HEK293 (cell line): ENCODE measurements around the gene DENND10.

Source experiments
- CTCF ChIA-PET: fragments of 350-600 bp; formaldehyde crosslinking; extraction: SDS; loops from one replicate; lab custom pipeline; 2021; ENCODE audit warnings: antibody characterized with exemption; lab: Yijun Ruan, JAX
- POLR2A ChIA-PET: fragments of 300-600 bp; formaldehyde crosslinking; extraction: SDS; loops from one replicate; lab custom pipeline; 2020; ENCODE audit warnings: antibody characterized with exemption, inconsistent platforms; lab: Yijun Ruan, JAX
- H3K27ac ChIP-seq: fragments of 200-500 bp; sonication (Bioruptor generic); 2 replicates; pipeline ENCODE4 v1.5.1; 2014; ENCODE audit warnings: low read depth, low read length, control low read depth, inconsistent platforms; ENCODE audit errors: extremely low read depth
- H3K36me3 ChIP-seq, 2 experiments: fragments of 200-500 bp in 1 of 2; sonication (Bioruptor generic) in 1 of 2; 1 replicate in 1 of 2; 2 replicates in 1 of 2; pipeline ENCODE4 v1.5.1; 2014 to 2017; ENCODE audit warnings: inconsistent platforms in 2 of 2, low read length in 2 of 2; ENCODE audit not compliant: control insufficient read depth in 2 of 2, insufficient read depth in 1 of 2
- H3K4me1 ChIP-seq: fragments of 200-500 bp; sonication (Bioruptor generic); 2 replicates; pipeline ENCODE4 v1.5.1; 2014; ENCODE audit warnings: mild to moderate bottlenecking, low read length, inconsistent platforms; ENCODE audit not compliant: control insufficient read depth, insufficient read depth
- H3K4me3 ChIP-seq: 2 replicates; pipeline ENCODE4 v1.5.1; 2011; ENCODE audit warnings: low read depth, mild to moderate bottlenecking, control low read depth, low read length, moderate library complexity
- H3K9me3 ChIP-seq: fragments of 200-500 bp; sonication (Bioruptor generic); 2 replicates; pipeline ENCODE4 v1.5.1; 2014; ENCODE audit warnings: low read depth, low read length, inconsistent platforms; ENCODE audit not compliant: control insufficient read depth, insufficient read depth
- EGR2 ChIP-seq: fragments of 450-650 bp; formaldehyde crosslinking; IDR thresholded peaks from 2 replicates; pipeline ENCODE4 v1.5.1; 2016; ENCODE audit warnings: low read depth, missing biosample characterization, missing genetic modification characterization
- OSR2 ChIP-seq: fragments of 450-650 bp; formaldehyde crosslinking; IDR thresholded peaks from 2 replicates; pipeline ENCODE4 v1.5.1; 2016; ENCODE audit warnings: missing biosample characterization, missing genetic modification characterization
- SCRT2 ChIP-seq: fragments of 450-650 bp; formaldehyde crosslinking; IDR thresholded peaks from 2 replicates; pipeline ENCODE4 v1.5.1; 2016; ENCODE audit warnings: missing biosample characterization, missing genetic modification characterization
- ZBTB17 ChIP-seq: fragments of 450-650 bp; formaldehyde crosslinking; IDR thresholded peaks from 2 replicates; pipeline ENCODE4 v1.5.1; 2016; ENCODE audit warnings: missing biosample characterization, missing genetic modification characterization
- ZEB2 ChIP-seq: fragments of 450-650 bp; formaldehyde crosslinking; IDR thresholded peaks from 2 replicates; pipeline ENCODE4 v1.5.1; 2016; ENCODE audit warnings: missing biosample characterization, missing genetic modification characterization
- ZFHX2 ChIP-seq: fragments of 450-650 bp; formaldehyde crosslinking; conservative IDR thresholded peaks from 2 replicates; pipeline ENCODE4 v1.5.1; 2016; ENCODE audit warnings: missing biosample characterization, missing genetic modification characterization
- ZFP37 ChIP-seq: fragments of 450-650 bp; formaldehyde crosslinking; IDR thresholded peaks from 2 replicates; pipeline ENCODE4 v1.5.1; 2016; ENCODE audit warnings: missing biosample characterization, missing genetic modification characterization
- ZNF239 ChIP-seq: fragments of 450-650 bp; formaldehyde crosslinking; IDR thresholded peaks from 2 replicates; pipeline ENCODE4 v1.5.1; 2016; ENCODE audit warnings: missing biosample characterization, missing genetic modification characterization
- ZNF366 ChIP-seq: fragments of 450-650 bp; formaldehyde crosslinking; conservative IDR thresholded peaks from 2 replicates; pipeline ENCODE4 v1.5.1; 2016; ENCODE audit warnings: missing biosample characterization, missing genetic modification characterization
- ZNF585B ChIP-seq: fragments of 450-650 bp; formaldehyde crosslinking; IDR thresholded peaks from 2 replicates; pipeline ENCODE4 v1.5.1; 2016; ENCODE audit warnings: missing biosample characterization, missing genetic modification characterization
- ZNF600 ChIP-seq: fragments of 450-650 bp; formaldehyde crosslinking; IDR thresholded peaks from 2 replicates; pipeline ENCODE4 v1.5.1; 2016; ENCODE audit warnings: missing biosample characterization, missing genetic modification characterization
- ZNF629 ChIP-seq: fragments of 450-650 bp; formaldehyde crosslinking; IDR thresholded peaks from 2 replicates; pipeline ENCODE4 v1.5.1; 2017; ENCODE audit warnings: missing biosample characterization, missing genetic modification characterization
- ZSCAN30 ChIP-seq: fragments of 450-650 bp; IDR thresholded peaks from 2 replicates; pipeline ENCODE4 v1.5.1; 2018; ENCODE audit warnings: missing biosample characterization, mild to moderate bottlenecking, missing genetic modification characterization, moderate library complexity
- TF ChIP-seq, protein P1 (sequence below): fragments of 450-650 bp; formaldehyde crosslinking; IDR thresholded peaks from 2 replicates; pipeline ENCODE4 v1.5.1; 2016; ENCODE audit warnings: missing biosample characterization, missing genetic modification characterization
- TF ChIP-seq, protein P2 (sequence below): IDR thresholded peaks from 2 replicates; pipeline ENCODE4 v1.6.1; 2011; ENCODE audit warnings: mild to moderate bottlenecking, low read depth, low read length, borderline replicate concordance
- TF ChIP-seq, protein P3 (sequence below): fragments of 450-650 bp; formaldehyde crosslinking; conservative IDR thresholded peaks from 2 replicates; pipeline ENCODE4 v1.5.1; 2016; ENCODE audit warnings: low read depth, missing biosample characterization, missing genetic modification characterization

DENND10 gene

DNA sequence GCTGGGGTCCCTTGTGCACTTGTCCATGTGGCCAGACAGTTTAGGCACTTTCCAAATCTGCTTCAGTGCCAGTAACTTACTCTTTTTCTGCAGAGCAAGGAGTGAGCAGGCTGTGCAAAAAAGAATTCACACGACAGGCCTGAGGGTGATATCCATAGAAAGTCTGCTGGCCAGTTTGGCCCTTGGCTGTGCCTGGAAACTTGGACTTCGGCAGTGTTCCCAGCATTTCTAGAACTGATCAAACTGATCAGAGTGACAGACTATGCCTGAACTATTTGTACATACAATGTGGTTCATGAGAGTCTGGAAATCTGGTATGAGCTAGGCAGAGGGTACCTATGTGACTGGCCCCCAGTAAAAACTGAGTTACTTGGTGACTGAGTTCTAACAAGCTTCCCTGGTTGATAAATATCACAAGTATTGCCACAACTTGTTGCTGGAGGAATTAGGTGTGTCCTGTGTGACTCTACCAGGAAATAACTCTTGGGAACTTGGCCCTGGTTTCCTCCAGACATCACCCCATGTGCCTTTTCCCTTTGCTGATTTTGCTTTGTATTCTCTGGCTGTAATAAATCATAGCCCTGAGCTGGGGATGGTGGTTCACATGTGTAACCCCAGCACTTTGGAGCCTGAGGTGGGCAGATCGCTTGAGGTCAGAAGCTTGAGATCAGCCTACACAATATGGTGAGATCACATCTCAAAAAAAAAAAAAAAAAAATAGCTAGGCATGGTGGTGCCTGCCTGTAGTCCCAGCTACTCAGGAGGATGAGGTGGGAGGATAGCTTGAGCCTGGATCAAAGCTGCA is 3.3 kb upstream of the DENND10 start:
- Histone ChIP-seq H3K27ac (no peak overlapping the region), H3K4me3 (no peak overlapping the region), H3K4me1 (peaks cover 6% of the 10 kb centered on the region), H3K36me3 (peaks cover 2 to 6% of the 10 kb centered on the region in 2 experiments; a peak in 2 of 3 replicates), H3K9me3 (no peaks in the 10 kb centered on the region)
- TF ChIP-seq SCRT2 (tag by site-specific recombination) (peak; percentile 77), ZNF629 (tag by site-specific recombination) (peak; percentile 35; the same call in 1 of the 2 replicates), ZBTB17 (tag by site-specific recombination) (peak; percentile 13), ZSCAN30 (tag by site-specific recombination) (no peak), ZNF239 (no peak), ZFP37 (peak; percentile 99), ZFHX2 (tag by site-specific recombination) (peak; percentile 85), EGR2 (tag by site-specific recombination) (peak; percentile 85)
- TF ChIP-seq, protein P1, sequence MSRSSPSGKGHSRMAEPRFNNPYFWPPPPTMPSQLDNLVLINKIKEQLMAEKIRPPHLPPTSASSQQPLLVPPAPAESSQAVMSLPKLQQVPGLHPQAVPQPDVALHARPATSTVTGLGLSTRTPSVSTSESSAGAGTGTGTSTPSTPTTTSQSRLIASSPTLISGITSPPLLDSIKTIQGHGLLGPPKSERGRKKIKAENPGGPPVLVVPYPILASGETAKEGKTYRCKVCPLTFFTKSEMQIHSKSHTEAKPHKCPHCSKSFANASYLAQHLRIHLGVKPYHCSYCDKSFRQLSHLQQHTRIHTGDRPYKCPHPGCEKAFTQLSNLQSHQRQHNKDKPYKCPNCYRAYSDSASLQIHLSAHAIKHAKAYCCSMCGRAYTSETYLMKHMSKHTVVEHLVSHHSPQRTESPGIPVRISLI (tag by site-specific recombination): peak; percentile 77; the same call in 1 of the 2 replicates
- TF ChIP-seq, protein P2, sequence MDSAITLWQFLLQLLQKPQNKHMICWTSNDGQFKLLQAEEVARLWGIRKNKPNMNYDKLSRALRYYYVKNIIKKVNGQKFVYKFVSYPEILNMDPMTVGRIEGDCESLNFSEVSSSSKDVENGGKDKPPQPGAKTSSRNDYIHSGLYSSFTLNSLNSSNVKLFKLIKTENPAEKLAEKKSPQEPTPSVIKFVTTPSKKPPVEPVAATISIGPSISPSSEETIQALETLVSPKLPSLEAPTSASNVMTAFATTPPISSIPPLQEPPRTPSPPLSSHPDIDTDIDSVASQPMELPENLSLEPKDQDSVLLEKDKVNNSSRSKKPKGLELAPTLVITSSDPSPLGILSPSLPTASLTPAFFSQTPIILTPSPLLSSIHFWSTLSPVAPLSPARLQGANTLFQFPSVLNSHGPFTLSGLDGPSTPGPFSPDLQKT: no peak
- POLR2A ChIA-PET: interaction anchor here (0.8 kb wide), 1 partner anchor 19 kb away, joined by 5 read pairs; no protein-coding TSS in a partner anchor
- CTCF ChIA-PET: interaction anchor here (0.6 to 0.8 kb wide), 3 partner anchors 16 to 501 kb away, joined by 3 to 4 read pairs (median 3); no protein-coding TSS in a partner anchor

DNA sequence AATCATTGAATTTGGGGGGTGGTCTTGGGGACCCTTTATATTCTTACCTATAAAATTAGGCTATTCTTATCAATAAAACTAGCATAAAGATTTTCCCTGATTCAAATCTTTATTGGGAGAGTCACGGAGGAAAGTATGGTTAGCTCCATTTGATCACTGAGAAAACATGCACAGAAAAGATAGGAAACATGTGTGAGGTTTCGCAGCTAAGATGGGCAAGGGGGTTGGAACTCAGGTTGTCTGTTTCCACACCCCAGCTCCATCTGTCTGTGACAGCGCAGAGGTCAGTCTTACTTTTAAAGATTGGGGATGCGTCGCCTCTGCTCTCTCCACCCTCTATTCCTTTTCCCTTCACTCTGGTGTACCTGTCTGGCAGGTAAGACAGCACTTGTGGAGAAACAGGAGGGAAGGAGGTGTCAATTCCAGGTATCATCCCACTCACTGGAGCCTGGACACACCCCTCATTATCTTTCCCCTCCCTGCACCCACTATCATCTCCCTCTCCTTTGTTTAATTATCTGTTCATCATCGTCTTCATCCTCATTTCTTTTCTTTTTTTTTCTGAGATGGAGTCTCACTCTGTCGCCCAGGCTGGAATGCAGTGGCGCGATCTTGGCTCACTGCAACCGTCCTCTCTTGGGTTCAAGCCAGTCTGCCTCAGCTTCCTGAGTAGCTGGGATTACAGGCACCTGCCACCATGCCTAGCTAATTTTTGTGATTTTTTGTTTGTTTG is 2.4 kb upstream of the DENND10 start:
- Histone ChIP-seq H3K9me3 (no peaks in the 10 kb centered on the region), H3K4me3 (no peak overlapping the region), H3K27ac (no peak overlapping the region), H3K4me1 (peaks cover 6% of the 10 kb centered on the region)
- POLR2A ChIA-PET: interaction anchor here (0.8 kb wide), 1 partner anchor 20 kb away, joined by 5 read pairs; no protein-coding TSS in a partner anchor
- CTCF ChIA-PET: interaction anchor here (0.6 to 0.8 kb wide), 4 partner anchors 17 to 501 kb away, joined by 3 to 4 read pairs (median 4); no protein-coding TSS in a partner anchor
- TF ChIP-seq, protein P3, sequence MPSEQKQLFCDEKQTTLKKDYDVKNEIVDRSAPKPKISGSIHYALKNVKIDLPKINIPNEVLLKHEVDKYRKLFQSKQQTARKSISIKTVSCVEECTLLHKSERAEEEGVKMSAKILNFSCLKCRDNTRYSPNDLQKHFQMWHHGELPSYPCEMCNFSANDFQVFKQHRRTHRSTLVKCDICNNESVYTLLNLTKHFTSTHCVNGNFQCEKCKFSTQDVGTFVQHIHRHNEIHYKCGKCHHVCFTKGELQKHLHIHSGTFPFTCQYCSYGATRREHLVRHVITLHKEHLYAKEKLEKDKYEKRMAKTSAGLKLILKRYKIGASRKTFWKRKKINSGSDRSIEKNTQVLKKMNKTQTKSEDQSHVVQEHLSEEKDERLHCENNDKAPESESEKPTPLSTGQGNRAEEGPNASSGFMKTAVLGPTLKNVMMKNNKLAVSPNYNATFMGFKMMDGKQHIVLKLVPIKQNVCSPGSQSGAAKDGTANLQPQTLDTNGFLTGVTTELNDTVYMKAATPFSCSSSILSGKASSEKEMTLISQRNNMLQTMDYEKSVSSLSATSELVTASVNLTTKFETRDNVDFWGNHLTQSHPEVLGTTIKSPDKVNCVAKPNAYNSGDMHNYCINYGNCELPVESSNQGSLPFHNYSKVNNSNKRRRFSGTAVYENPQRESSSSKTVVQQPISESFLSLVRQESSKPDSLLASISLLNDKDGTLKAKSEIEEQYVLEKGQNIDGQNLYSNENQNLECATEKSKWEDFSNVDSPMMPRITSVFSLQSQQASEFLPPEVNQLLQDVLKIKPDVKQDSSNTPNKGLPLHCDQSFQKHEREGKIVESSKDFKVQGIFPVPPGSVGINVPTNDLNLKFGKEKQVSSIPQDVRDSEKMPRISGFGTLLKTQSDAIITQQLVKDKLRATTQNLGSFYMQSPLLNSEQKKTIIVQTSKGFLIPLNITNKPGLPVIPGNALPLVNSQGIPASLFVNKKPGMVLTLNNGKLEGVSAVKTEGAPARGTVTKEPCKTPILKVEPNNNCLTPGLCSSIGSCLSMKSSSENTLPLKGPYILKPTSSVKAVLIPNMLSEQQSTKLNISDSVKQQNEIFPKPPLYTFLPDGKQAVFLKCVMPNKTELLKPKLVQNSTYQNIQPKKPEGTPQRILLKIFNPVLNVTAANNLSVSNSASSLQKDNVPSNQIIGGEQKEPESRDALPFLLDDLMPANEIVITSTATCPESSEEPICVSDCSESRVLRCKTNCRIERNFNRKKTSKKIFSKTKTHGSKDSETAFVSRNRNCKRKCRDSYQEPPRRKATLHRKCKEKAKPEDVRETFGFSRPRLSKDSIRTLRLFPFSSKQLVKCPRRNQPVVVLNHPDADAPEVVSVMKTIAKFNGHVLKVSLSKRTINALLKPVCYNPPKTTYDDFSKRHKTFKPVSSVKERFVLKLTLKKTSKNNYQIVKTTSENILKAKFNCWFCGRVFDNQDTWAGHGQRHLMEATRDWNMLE (tag by site-specific recombination): no peak
- TF ChIP-seq ZNF585B (tag by site-specific recombination): no peak
- TF ChIP-seq ZEB2 (tag by site-specific recombination): peak; percentile 48; the same call in 1 of the 2 replicates
- peak; percentile 66 for TF ChIP-seq ZBTB17 (tag by site-specific recombination)
- peak; percentile 85 for TF ChIP-seq OSR2 (tag by site-specific recombination)
- peak; percentile 86; the same call in 1 of the 2 replicates for TF ChIP-seq ZNF600 (tag by site-specific recombination)
- TF ChIP-seq ZNF366: peak; percentile 62; the same call in 1 of the 2 replicates
- TF ChIP-seq, all 188 proteins: peak for 5
- H3K36me3 ChIP-seq: peaks cover 4 to 15% of the 10 kb centered on the region in 2 experiments; a peak in 2 of 3 replicates
